ENCODE results near the gene KAZN.

Gene KAZN

GRCh38 chr1:14773396-14774025 lies 175.0 kb downstream of the KAZN start:
- no peak for TF ChIP-seq CTCF (IDR thresholded peaks at IDR 0.05; ENCODE audit: low read depth, low read length, missing control alignments)
- no peak for DNase-seq (ENCODE audit: low read depth)
- H3K4me3 ChIP-seq (ENCODE audit: low read depth, low read length): no peak overlapping the region

GRCh38 chr1:14774225-14774624 lies 175.7 kb downstream of the KAZN start:
- no peak for TF ChIP-seq CTCF (IDR thresholded peaks at IDR 0.05; ENCODE audit: low read depth, low read length, missing control alignments)
- H3K4me3 ChIP-seq (ENCODE audit: low read depth, low read length): no peak overlapping the region
- no peak for DNase-seq (ENCODE audit: low read depth)

- TF ChIP-seq CTCF (IDR thresholded peaks at IDR 0.05; ENCODE audit: low read depth, low read length, missing control alignments): no peak
Measured at GRCh38 chr1:14774988-14775387, 176.5 kb downstream of the KAZN start.

DNA sequence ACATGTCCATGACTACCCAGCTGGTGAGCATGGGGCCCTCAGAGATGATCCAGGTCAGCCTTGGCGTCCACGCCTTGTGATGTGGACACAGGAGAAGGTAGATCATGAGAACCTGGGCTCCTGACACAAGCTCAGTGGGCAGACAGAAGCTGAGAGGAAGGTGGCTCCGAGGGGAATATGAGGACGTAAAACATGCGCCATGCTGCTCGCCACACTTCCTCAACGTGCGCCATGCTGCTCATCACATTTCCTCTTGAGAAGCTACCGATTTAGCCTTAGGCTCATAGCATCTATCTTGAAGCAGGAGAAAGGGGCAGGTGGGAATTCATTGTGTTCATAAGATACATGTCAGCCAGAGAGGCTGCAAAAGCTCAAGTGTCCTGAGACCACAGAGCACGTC lies 176.9 kb downstream of the KAZN start:
- DNase-seq (ENCODE audit: low read depth): no peak
- no peak overlapping the region for H3K4me3 ChIP-seq (ENCODE audit: low read depth, low read length)
- no peak for TF ChIP-seq CTCF (IDR thresholded peaks at IDR 0.05; ENCODE audit: low read depth, low read length, missing control alignments)

More at GRCh38 chr1:14774988-14775387, 176.5 kb downstream of the KAZN start:
- DNase-seq (ENCODE audit: low read depth): no peak
- H3K4me3 ChIP-seq (ENCODE audit: low read depth, low read length): no peak overlapping the region

DNA sequence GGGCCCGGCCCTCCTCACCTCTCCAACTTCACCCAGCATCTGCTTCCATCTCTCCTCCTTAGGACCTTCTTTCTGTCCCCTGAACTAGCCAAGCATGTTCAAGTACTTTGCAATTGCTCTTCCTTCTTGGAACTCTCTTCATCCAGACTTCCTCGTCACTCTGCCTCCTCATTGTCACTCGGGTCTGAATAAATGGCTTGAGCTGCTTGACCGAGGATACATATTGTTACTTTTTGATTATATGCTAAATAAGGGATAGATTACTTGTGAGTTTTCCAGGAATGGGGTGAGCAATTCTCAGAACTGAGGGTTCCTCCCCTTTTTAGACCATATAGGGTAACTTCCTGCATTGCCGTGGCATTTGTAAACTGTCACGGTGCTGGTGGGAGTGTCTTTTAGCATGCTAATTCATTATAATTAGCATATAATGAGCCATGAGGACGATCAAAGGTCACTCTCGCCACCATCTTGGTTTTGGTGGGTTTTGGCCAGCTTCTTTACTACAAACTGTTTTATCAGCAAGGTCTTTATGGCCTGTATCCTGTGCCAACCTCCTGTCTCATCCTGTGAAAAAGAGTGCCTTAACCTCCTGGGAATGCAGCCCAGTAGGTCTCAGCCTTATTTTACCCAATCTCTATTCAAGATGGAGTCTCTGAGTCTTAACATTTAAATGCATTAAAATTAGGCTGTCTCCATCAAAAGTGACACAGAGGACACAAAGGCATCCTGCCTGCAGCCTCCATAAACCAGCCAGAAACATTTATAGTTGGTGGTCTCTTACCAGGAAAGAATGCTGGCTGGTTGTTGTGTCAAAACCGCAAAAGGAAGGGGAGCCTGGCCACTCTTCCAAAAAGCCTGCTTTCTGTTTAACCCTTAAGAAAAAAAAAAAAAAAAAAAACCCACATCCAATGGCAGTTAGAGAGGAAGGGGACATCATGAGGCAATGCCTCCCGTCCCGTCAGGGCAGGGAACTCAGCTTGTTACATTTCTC lies 179.3 kb downstream of the KAZN start:
- no peak for DNase-seq (ENCODE audit: low read depth)
- no peak for TF ChIP-seq CTCF (IDR thresholded peaks at IDR 0.05; ENCODE audit: low read depth, low read length, missing control alignments)
- H3K4me3 ChIP-seq (ENCODE audit: low read depth, low read length): no peak overlapping the region

DNA sequence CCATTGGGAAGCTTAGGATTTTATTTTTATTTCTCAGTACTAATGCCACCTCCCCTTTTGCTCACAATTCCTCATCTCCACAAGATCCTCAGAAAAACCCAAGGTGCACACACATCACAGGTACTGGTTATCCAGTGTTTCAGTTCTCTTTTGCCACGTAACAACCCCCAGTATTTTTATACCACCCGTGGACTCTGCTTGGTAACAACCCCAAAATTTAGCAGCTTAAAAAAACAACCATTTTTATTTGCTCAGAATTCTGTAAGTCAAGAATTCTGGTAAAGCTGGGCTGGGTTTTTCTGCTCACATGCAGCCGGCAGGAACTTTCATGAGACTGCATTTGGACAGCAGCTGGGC lies 180.0 kb downstream of the KAZN start:
- DNase-seq (ENCODE audit: low read depth): no peak
- no peak overlapping the region for H3K4me3 ChIP-seq (ENCODE audit: low read depth, low read length)
- no peak for TF ChIP-seq CTCF (IDR thresholded peaks at IDR 0.05; ENCODE audit: low read depth, low read length, missing control alignments)

Data from GM12864 (cell line).